NCI-H2196 treated with DMSO at 0.1 percent for 48 hours (cell line): ENCODE results near the gene LRTM2.

Experiments
- DNase-seq: peaks from one replicate; lab custom pipeline; 2025; ENCODE audit not compliant: unreplicated experiment; lab: John Stamatoyannopoulos, UW

LRTM2 gene

GRCh38 chr12:1820191-1820895 is at the start of gene LRTM2:
TSS of gene LRTM2 (plus strand) at chr12:1820565. CDS start at chr12:1828149, 7,584 bp downstream.
- DNase-seq = no peak

DNA sequence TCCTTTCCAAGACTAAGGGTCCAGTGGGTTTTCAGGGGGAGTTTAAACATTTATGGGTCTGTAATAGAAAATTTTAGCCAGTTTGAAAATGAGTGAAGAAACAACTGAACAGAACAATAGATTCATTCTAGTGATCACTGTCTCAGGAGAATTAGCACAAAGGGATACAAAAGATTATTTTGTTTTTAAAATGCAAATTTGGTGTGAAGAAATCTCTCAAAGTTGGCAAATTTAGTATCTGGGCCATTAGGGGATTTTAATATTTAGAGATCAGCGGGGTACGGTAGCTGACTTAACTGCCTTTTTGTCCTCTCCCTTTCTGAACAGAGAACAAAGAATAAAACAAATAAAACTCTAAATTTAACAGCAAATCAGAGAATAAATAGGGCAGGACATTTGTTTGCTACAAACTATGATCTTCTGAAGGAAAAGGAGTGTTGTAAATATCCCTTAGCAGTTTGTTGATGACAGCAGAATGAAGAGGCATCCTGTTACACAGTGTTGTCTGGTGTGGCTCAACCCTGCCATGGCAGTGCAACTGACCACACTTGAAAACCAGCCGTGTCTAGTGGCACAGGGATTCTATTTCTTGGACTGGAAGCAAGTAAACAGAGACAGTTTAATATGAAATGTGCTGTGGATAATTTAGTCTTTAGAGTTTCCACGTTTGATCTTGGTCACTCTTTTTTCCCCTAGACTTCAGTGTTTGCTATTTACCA is 46.3 kb upstream of the LRTM2 start:
- no peak for DNase-seq

DNA sequence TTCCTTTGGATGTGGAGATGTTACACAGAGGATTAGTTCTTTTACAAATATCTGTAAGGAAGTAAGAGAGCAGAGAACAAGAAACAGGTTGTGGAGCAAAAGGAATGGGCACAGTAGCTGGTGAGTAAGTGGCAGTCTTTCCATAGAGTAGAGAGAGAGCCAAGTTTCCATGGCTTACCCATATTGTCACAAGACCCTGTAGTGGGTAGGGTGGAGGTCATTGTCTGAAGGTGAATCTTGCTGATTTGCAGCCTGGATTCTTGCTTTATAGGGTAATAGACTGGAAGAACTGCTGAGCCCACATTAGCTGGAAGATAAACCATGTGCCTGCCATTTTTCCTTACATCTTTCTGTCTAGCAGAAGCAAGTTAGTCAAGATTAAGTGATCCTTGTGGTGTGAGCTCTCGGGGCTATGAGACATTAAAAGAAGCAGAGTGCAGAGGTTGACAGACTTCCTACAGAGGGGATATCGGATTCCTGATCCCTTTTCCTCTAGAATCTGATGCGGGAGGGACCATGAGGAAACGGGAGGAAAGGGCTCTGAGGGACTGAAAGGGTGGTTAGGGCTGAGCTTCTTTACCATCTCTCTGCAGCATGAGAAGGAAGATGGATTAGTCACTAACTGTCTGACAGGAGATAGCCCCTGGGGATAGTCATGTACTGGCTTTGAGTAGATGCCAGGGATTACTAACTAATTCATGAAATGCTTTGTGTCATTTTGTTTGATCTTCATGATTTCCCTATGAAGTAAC is 44.0 kb upstream of the LRTM2 start:
- no peak for DNase-seq

DNA sequence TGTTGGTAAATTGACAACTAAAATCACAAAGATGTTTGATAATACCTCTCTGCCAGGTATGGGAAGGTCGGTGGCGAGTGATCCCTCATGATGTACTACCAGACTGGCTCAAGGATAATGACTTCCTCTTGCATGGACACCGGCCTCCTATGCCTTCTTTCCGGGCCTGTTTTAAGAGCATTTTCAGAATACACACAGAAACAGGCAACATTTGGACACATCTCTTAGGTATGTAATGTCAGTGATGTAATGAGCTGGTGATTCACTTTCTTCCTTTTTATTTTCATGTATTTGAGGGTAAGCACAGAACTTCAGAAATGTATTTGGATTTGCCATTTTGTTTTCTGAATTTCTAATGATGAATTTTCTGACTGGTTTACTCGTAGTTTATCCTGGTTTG is 42.6 kb upstream of the LRTM2 start:
- DNase-seq = no peak

- no peak for DNase-seq
Observed at GRCh38 chr12:1778911-1779310, 41.5 kb upstream of the LRTM2 start.

DNA sequence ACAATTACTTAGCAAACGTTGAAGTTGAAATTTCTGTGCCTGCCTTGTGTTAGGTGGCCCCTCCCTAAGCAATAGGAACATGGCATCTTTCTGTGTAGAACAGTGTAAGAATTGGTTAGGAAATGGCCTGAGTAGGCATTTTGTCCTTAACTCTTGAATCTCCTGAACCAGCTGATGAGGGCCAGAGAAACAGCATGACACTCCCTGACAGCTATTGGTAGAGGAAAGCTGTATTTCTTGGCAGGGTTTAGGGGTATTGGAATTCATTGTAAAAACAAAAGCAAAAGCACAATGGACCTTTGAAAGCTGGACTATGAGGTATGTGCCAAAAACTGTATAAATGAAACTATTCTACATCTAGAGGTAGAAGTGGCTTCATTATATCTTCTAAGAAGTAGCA is 40.6 kb upstream of the LRTM2 start:
- no peak for DNase-seq

GRCh38 chr12:1781772-1782171 is 38.6 kb upstream of the LRTM2 start:
- DNase-seq = no peak

- DNase-seq = no peak
Observed at GRCh38 chr12:1782215-1782614, 38.1 kb upstream of the LRTM2 start.

GRCh38 chr12:1787714-1788113 is 32.7 kb upstream of the LRTM2 start:
- no peak for DNase-seq

DNA sequence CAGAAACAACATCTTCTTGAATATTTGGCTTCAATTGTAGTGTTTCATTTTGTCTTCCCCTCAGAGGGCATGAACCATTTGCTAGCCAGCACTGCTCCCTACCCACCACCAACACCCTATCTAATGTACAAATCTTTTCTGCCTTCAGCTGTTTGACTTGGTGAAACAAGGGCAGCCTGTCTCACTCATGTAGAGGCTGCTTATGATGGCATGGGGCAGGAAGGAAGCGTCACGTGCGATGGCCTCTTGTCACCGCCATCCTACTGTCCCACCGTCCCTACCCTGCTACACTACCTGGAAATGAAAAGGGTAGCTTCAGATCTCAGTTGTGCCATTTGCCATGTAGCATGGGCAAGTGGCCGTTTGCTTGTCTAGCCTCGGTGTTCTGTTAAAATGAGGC is 29.9 kb upstream of the LRTM2 start:
- no peak for DNase-seq

DNA sequence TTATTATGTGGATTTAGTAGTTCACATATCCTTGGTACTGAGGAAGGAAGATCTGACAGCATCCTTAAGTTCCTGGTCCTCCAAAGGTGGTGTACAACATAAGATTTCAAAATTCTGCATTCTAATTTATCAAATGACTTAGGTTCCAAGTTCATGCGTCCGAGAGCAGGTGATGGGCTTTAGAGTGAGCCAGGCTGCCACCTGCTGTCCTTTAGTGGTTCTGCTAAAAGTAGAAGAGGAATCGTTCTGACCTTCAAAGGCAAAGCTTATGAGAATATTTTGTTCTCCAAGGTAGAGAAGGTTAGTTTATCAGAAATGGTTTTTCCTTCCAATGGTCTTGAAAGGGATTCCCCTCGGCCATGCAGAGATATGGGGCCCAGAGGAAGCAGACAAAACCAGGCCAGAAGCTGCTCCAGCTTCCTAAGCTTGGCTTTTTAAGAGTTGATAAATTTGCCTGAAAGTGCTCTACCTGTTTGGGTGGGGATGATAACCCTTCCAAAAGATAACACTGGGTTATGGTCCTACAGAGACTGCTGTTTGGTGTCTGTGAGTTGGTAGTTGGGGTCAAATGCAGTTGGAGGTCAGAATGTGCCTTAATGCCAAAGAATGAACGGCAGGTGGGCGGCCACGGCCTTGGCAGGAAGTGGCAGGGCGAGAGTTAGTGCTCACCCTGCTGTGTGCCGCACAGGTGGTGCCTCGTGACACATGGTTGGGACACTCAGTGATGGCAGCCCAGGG is 29.1 kb upstream of the LRTM2 start:
- DNase-seq = peak; percentile 13

GRCh38 chr12:1792406-1792805 is 28.0 kb upstream of the LRTM2 start:
- DNase-seq = no peak

DNA sequence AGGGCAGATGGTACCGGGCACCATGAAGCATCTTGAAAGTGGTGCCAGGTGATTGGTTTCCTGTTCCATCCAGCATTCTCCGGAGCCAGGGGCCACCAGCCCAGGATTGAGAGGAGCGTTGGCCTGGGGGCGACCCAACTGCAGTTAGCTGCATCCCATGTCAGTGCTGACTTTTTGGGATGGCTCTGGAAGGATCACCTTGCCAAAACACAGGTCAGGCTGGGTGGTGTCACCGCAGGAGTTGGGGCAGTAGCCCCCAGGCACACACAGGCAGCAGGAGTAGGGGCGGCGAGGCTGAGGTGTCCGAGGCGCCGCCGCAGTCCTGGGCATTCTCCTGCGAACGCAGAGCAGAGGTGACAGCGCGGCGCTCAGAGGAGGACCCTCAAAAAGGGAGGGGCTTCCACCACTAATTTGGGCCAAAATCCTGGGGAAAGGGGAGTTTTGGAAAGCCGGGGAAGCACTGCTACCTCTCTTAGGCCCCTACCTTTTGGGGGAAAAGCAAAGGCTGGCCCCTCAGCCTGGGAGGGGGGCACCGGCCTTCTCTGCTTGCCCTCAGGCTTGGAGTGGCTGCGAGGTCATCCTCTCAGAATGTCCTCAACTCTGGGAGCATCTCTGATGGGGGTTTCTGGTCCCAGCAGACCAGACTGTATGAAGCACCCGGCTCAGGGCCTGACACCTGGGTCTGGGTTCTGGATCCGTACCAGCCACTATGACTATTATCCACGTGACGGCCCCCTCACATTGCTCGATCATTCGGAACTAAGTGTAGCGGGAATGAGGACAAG is 26.7 kb upstream of the LRTM2 start:
- DNase-seq = no peak

- no peak for DNase-seq
Observed at GRCh38 chr12:1794440-1795090, 25.8 kb upstream of the LRTM2 start.

DNA sequence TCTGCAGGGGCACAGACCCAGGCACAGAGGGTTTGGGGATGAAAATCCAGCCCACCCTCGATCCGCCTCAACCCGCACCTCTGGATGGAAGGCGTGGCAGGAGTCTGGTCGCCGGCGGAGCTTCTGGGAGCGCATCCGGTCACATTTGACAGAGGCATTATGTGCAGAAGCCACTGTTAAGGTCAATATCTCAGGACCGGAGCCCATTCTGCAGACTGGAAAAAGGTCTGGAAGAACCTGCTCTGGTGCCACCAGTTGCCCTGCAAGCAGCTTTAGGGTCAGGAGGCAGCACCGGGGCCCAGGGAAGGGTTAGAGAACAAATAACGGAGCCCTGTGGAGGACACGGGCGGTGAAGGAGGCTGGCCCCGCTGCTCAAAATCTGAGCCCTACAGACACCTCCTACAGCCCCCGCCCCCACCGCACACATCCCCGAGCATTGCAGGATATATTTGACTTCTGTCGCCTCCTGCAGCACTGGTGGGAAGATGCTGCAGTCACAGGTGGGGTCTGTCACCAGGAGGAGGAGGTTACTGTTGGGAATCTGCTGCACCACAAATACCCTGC is 25.1 kb upstream of the LRTM2 start:
- DNase-seq = no peak

- peak; percentile 61 for DNase-seq
Observed at GRCh38 chr12:1795785-1796514, 24.4 kb upstream of the LRTM2 start.

DNA sequence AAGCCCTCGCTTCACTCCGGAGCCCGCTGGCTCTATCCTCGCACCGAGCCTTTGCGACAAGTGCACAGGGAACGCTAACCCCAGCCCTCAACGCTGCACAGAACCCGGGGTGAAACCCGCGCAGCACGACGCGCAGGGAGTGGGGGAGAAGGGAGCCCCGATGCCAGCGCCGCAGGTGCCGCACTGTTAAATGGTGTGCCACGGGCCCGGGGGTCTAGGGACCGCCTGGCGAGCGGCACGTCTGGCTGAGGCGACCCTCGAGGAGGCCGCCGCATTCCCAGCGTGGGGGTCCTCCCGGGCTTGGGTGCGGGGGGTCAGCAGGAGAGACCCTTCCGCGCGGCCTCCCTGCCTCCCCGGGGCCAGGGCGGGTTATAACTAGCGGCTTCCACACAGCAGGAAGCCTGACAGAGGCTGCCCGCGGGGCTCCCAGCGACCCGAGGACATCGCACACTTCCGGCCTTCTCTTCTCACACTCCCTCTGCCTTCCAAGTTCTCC is 23.8 kb upstream of the LRTM2 start:
- no peak for DNase-seq

DNA sequence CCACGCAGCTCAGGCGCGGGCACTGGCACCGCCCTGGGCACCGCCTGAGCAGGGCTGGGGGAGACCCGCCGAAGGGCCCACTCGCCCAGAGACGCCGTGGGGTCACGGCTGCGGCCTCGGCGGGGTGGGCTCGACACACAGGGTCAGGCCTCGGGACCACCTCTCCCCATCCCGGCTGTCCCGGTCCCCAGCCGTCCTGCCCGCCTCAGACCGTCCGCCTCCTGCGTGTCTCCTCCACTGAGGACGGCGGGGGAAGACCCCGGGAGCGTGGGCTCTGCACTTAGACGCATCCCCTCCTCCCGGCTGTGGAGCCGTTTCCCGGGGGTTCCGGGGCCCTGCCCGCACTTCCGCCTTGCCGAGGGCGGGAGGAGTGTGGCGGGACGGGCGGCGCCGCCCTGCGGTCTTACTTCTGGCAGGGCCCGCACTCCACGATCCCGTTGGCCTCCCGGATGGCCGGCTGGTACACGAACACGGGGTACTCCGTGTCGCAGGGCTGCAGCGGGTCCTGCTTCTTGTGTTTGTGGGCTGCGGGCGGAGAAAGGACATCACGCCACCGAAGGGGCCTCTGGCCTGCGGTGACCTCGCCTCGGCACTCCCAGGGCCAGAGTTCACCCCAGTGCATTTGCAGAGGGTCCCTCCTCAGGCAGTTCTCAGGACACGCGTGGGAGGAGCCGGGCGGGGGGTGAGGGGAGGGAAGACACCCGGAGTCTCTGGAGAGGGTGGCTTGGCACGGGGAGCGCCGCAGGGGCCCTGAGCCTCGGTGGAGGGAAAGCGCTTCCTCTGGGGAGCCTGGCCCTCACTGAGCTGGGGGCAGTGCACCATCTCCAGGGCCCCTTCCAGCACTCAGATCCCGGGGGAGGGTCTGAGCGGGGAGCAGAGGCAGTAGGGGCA is 23.1 kb upstream of the LRTM2 start:
- DNase-seq = no peak
